Activated CD4-positive, CD25-positive, alpha-beta regulatory T cell treated with anti-CD3 and anti-CD28 coated beads, Interleukin-2, amount 50 U/mL, for 24 hours (primary cell): ENCODE data around the gene RIPK3.

Experiments
- ATAC-seq, 2 donors: fragments of 150-1000 bp; cut with Tn5 transposase; one replicate each; pipeline ENCODE4 v1.10.0; 2021; ENCODE audit warnings: mild to moderate bottlenecking in 1 of 2, moderate library complexity in 1 of 2

RIPK3 gene

DNA sequence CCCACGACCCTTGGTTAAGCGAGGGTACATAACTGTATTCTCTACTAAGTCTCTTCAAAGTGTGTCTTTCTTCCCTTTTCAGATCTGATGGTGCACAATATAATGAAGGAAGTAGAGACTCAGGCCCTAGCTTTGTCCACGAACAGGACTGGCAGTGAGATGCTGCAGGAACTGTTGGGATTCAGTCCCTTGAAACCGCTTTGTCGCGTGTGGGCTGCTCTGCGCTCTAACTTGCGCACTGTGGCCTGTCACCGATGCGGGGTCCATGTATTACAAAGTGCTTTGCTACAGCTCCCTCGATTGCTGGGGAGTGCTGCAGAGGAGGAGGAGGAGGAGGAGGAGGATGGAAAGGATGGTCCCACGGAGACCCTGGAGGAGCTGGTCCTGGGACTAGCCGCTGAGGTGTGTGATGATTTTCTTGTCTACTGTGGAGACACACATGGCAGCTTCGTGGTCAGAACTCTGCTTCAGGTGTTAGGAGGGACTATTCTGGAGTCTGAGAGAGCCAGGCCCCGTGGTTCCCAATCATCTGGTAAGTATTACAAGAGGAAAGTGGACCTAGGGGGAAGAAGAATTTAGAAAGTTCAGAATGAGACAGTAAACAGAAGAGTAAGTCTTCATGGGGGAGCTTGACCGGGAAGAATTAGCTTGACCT is 39.3 kb downstream of the RIPK3 start:
- no peak for ATAC-seq

DNA sequence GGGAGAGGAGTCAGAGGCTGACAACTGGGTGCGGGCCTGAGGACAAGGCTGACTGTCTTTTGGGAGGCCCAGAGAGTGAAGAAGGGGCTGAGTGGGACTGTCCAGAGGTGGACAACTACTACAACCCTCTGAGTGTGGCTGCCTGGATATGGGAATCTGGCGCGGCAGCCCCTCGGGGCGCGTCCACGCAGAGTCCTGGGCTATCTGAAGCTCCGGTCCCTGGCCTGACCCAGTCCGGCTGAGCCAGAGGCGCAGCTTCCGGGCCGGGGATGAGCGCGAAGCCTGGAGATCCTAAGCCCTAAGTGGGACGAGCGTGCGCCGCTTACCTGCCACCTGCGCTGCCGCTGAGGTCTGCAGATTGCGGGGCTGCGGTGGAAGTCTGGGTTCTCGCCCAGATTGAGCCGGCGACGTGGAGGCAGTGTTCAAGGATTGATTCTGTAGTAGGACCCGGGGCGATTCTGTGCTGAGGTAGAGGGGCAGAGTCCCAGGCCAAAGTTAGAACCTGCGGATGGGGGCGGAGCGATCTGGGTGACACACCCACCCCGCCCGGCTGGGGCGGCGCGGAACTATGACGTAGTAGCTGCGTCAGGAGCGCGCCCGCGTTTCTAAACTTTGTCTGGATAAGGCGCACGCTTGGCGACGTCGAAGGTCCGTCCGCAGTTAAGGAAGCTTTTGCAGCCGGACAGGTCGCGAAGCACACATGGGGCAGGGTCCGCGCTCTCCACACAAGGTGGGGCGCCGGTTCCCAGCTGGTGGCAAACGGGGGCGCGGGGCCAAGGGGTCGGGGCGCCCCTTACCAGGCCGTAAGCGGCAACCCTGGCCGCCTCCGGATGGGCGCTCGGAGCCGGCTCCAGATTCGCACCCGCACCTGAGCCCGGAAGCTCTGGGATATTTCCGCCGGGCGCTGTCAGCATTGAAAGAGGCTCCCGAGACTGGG is 40.3 kb downstream of the RIPK3 start, which contains the start of the genes DHRS1 and NOP9:
Gene DHRS1, minus strand, starts transcription at position 526 of the 937 bp plus-strand sequence. CDS start 674 bp downstream, outside the sequence.
Gene NOP9, plus strand, starts transcription at position 596 of the 937 bp plus-strand sequence. Its CDS starts 105 bp downstream, at position 701.
- peak; percentile 70 to 78 for ATAC-seq

DNA sequence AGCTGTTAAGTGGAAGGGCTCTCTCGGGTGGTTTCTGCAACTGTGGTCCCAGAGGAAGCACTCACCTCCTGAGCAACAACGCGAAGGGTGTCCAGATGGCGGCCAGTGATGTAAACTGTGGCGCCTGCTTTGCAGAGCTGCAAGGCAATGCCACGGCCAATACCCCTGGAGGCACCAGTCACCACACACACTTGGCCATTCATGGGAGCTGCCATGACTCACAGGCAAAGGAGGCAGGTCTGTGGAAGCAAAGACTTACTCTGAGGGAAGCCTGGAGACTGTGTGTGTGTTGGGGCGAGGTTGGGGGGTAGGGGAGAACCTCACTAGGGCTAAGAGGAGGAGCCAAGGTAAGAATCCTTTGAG is 40.9 kb downstream of the RIPK3 start:
- peak in 1 of 2 donors; percentile 1 for ATAC-seq

DNA sequence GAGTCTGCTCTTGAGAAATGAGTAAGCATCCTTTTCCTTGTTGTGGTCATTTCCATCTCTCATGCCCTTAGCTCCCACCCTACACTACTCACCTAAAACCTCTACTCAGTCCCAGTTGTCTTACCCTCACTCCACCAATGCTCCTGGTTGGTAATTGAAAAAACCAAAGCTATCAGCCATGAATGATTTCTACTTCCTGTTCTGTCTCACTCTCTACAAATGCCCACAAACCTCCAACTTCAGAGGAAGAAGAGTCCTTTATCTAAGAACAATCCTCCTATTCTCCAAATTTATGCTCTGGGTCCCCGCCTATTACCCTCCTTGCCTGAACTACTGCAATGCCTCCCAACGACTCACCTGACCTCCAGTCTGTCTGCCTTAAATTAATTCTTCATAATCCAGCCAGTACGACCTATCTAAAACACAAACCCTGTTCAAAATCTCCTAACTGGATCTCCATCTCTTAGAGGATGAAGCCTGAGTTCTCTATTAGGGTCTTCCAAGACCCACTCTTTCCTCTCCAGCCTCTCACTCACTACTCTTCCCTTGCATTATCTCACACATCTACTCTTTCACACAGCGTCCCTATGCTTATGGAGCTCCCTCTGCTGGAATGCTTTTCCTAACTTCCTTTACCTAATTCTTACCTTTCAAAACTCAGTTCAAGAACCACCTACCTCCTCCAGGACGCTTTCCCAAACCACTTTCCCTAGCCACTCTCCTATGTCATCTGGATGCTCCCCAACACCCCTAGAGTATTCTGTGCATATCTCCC is 42.4 kb downstream of the RIPK3 start:
- peak in 1 of 2 donors; percentile 4 for ATAC-seq

DNA sequence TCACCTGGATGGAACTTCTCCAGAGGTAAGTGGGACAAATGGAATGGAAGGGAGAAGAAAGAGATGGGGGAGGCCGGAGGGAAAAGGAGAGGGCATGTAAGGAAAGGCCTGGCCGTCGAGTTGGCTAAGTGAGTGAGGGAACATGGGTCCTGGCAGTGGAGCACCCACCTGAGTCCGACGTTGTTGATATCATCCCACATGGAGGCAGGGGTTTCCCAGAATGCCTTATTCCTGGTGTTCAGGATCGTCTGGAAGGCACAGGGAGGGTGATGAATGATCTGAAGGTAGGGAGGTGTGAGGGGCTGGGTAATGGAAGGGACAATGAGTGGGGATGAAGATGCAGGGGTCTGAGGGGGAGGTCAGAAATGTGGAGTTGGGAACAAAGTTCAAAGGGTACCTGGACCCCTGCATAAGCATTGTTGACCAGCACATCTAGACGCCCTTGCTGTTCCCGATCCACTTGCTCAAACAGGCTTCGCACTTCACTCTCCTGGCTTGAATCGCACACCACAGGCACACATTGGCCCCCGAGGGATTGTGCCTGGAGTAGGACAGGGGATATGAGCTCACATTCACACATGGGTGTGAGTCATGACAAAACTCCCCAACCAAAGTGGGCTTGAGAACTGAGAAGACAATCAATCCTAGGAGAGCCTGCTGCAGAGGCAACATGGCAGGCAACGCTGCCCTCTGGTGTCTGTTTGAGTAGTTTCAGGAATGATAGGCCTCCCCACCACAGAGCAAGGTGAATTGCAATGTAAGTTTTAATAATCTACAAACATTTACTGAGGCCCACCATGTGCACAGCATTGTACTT is 43.2 kb downstream of the RIPK3 start:
- ATAC-seq: peak; percentile 88 to 90

DNA sequence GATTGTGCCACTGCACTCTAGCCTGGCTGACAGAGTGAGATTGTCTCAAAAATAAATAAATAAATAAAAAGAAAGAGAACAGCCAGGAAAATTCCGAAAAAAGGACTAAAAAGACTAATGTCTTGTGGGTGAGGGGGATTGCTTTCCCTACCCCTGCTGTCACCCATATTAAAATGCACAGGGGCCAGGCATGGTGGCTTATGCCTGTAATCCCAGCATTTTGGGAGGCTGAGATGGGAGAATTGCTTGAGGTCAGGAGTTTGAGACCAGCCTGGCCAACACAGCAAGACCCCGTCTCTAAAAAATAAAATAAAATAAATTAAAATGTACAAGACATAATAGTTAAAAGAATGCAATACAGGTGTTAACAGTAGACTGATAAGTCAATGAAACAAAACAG is 46.3 kb downstream of the RIPK3 start:
- no peak for ATAC-seq

DNA sequence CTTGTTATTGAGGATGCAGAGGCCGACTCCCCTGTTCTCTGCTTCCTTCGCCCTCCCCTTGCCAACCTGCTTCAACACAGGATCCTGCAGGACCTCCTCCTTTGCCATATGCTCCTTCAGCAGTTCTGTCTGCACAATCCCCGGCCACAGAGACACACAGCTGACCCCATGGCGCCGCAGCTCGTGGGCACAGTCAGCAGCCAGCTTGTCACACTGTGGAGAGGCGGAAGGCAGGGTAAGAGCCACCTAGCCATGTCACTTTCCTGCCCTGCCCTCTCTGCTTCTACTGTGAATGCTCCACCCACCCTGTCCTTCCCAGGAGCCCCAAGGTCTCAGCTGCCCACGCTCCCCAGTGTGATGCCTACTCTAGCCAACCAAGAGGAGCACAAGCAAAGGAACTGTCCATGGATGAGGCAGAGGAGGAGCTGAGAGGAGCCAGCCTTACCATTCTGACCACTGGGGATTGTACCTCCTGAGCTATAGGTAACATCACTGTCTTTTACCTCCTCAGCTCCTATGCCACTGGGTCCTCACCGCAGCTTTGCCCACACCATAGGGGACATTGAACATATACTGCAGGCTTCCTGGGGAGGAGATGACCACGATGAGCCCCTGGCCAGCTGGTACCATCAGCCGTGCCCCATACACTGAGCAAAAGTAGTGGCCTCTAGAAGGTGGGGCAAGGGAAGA is 47.5 kb downstream of the RIPK3 start:
- ATAC-seq: no peak

DNA sequence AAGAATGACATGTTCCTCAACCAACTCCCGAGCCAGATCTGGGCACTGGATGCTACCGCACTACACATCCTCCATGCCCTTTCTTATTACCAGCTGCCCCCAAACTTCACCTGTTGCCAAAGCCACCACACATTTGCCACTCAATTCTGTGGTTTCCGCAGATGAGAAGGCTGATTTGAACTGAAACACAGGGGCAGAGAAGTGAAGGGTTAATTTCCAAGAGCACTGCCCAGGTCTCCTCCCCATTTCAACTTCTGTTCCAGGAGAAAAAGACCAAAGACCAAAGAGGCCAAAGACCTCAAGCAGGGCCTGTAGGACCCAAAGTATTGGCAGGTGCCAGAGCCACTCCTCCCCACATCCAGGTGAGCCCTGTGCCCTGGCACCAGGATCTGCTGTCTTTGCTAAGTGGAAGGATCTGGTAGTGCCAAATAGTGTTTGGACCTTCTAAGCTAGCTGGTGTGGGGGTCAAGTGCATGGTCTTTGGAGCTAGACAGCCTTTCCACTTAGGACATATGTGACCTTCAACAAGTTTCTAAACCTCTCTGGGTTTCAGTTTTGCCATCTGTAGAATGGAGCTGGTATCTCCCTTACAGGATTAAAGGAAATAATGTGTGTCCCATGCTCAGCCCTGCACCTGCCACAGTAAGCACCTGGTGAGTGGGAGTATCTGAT is 48.2 kb downstream of the RIPK3 start:
- no peak for ATAC-seq

DNA sequence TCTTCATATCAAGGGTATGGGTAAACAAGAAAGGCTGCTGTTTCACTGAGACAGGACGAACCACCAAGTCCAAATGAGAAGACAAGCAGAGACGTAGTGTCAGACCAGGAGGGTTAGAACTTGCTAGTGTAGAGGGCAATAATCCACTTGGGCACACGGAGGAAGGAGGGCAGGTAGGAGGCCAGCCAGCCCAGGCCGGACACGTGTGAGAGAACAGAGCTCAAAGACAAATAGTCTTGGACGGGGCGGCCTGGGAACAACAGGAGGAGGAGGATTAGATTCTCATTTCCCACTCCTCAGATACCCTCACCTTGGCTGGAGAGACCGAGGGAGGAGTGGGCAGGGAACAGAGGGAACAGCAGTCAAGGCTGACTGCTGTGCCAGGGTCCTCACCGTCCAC is 49.0 kb downstream of the RIPK3 start:
- ATAC-seq: no peak

DNA sequence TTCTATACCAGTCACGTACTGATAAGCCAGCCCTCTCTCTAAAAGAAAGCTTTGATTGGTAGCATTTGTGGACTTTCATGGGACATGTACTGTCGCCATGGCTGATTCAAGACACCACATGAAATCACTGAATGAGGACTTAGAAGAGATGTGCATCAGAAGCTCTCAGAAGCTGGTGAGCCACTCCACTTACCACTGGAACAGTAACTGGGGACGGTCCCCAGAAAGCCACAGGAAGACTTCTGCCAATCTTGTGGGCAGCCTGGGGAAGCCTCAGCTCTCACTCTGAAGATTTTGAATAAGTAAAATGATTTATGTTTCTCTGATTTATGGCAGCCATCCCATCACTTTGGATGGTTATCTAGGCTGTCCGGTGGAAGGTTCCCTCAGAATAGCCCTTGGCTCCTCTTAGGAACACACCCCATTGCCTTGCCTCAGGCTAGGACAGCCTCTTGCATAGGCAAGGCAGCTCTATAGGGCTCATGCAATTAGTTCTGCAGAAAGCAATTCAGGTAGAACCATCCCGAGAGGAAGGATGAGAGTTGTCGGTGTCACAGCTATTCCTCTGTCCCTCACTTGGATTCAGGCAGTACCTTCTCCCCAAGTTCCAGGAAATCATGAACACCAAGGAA is 50.0 kb downstream of the RIPK3 start:
- peak; percentile 99 for ATAC-seq

DNA sequence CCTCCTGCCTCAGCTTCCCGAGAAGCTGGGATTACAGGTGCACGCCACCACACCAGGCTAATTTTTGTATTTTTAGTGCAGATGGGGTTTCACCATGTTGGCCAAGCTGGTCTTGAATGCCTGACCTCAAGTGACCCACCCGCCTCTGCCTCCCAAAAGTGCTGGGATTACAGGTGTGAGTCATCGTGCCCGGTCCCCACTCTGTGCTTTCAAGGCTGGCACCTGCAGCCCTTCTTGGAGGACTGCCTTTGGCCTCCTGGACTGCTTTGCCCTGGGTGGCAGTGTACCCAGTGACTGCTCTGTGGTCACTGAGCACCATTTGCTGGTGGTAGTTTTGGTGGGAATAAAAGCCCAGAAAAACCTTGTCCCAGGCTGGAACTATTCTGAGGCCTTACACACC is 52.8 kb downstream of the RIPK3 start:
- ATAC-seq: no peak
